SH-SY5Y (cell line): ENCODE results near the gene VIPR1.

Experiments used
- GATA2 ChIP-seq: IDR thresholded peaks from 2 replicates; pipeline ENCODE4 v1.6.1; 2011; ENCODE audit warnings: mild to moderate bottlenecking, low read depth, low read length
- GATA3 ChIP-seq: IDR thresholded peaks from 2 replicates; pipeline ENCODE4 v1.6.1; 2011; ENCODE audit warnings: low read depth, mild to moderate bottlenecking, low read length, moderate library complexity

DNA sequence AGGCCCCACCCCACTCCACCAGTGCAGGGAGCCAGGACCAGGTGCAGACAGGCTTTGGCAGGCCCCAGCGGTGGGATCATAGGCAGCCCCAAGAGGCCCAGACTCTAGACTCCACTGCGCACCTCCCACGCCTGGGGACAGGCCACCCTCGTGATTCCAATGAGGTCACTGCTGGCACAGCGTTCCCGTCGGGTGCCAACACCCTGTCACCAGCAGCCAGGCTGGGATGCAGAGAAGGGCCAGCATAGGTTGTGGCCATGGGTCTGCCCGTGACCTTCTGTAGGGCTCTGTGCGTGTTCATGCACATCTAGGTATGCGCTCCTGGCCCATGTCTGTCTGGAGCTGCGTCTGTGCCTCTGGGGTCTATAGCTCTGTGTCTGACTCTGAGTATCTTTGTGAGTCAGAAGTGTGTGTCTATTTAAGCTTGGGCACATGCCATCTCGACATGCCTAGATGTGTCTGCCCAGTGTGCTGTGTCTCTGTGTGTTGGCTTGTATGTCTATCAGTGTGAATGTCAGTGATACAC lies 13.0 kb downstream of the VIPR1 start:
- TF ChIP-seq GATA2 (no peak), GATA3 (no peak)
